Stimulated activated CD4-positive, alpha-beta T cell treated with anti-CD3 and anti-CD28 coated beads, Interleukin-12 subunit alpha, Interleukin-12 subunit beta, amount 100 ng/mL, for 24 hours (primary cell): ENCODE measurements around the gene OCSTAMP.

Source experiments
- DNase-seq, 2 experiments: peaks; one replicate each; pipeline ENCODE4 v3.0.0-alpha.2; 2020; ENCODE audit warnings: low read depth in 2 of 2

The OCSTAMP gene

DNA sequence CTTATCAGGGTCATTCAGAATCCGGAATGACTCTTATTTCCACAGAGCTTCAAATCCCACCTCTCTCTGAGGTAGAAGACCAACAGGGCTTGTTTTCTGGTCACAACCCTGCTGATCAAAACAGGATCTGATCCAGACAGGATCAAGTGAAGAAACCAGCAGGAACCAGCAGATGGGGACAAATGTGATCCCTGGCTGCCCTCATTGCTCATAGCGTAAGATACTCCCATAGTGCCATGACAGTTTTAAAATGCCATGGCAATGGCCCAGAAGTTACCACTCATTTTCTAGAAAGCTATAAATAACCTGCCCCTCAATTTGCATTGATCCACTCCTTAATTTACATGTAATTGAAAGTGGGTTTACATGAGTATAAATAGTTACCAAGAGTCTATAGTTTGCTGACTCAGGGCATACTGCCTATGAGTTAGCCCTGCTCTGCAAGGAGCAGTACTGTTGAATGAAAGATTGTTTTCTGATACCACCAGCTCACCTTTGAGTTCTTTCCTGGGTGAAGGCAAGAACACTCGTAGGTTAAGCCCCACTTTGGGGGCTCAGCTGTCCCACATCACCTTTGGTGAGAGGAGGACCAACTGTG lies 30.9 kb downstream of the OCSTAMP start:
- no peak for DNase-seq

DNA sequence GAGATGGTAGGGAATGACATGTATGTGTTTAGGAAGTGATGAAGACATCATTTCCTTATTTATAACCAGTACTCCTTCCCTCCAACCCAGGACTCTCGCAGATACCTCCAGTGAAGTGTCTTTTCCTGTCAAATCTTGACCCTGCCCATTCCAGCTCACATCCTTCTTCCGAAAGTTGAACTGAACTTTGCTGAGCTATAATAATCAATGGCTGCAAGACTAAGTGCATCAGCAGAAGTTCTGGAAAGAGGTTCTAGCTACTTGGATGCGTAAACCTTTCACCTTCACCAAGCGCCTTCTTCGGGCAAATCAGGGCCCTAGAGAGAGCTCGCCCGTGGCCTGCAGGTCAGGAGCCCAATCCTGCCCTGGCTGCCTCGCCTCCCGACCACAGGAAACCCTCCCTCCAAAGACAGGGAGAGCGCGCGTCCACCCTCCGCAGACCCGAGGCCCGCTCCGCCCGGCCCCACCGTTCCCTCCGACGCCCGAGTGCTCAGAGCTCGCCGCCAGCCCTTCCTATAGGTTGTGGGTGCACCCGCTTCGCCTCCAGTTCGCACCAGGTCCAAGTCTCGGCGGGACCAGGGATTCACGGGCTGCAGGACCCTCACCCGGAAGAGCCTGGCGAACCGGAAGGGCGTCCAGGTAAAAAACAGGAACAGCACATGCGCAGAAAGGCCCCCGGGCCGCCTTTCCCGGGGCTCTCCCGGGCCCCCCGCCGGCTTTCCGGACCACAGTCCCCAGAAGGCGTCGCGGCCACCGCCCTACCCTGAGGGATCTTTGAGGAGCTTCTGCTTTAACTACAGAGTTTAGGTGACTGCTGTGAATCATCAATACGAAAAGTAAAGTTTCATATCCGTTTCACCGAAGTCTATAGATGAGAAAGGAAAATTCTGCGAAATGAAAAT lies 37.3 kb downstream of the OCSTAMP start, which contains the start of gene ZNF334:
TSS of gene ZNF334 (minus strand) at position 617 of the 902 bp plus-strand sequence. CDS start 1,457 bp downstream, outside the sequence.
- peak; percentile 29 to 53 for DNase-seq

DNA sequence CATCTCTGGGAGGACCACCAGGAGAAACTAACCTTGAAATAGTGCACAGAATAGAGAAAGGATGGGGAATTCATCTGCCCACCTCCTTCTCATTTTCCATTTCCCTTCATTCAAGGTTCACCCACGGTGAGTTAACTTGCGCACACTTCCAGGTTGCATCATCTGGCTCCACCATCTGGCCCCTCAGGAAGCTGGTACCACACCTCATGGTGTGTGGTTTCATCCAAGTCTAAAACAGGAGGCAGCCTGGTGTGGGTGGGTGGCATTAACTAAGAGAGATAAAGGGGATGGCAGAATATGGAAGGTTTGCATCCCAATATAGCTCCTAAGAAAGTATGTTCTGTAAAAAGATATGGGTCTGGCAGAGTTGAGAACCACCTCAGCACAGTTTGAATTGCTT lies 40.9 kb downstream of the OCSTAMP start:
- no peak for DNase-seq

DNA sequence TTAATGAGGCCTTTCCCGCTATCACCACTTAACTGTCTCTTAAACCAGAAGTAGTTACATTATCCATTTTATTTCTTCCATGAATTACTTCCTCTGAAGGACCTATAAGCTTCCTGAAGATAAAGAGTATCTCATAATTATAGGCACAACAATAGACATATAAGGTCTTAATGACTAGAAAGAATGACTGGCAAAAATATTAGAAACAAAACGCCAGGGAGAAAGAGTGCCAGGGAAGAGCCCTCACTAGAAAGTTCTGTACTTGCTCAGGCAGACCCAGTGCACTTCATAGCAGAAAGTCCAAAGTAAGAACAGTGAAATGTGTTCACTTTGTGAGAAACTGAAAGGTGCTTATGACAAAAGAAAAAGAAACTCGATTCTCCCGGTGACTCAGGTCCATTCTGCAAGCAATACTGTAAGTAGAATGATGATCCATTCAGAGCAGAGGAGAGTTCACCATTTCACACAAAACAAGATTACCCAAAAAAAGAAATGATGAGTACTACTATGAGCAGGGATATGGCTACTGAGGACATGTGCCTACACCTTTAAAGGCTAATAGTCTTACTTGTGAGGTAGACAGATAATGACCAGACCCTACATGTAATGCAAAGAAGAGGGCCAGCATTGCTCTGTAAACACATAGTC lies 42.6 kb downstream of the OCSTAMP start:
- DNase-seq: no peak

DNA sequence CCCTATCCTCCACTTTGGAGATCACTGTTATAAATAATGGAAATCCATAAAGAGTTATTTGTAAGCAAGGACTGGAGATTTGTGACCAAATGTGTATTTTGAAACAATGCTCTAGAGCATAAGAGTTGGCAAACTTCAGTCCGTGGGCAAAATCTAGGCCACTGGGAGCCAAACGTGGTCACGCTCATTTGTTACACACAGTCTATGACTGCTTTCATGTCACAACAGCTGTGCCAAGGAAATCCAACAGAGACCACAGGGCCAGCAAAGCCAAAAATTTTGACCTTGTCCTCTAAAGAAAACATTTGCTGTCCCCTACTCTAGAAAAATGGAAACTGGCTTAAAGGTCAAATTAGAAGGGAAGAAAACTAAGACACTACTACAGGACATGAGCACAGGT lies 44.9 kb downstream of the OCSTAMP start:
- DNase-seq: no peak

DNA sequence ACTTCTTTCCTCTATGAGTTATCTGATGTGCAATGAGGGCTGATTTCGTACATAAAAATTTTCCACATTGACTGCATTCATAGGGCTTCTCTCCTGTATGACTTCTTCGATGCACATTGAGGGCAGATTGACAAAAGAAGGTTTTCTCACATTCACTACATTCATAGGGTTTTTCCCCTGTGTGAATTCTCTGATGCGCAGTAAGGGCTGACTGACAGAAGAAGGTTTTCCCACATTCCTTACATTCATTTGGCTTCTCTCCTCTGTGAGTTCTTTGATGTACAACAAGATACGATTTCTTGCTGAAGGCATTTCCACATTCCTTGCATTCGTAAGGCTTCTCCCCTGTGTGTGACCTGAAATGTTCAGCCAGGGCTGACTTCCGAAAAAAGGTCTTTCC lies 48.5 kb downstream of the OCSTAMP start:
- no peak for DNase-seq

DNA sequence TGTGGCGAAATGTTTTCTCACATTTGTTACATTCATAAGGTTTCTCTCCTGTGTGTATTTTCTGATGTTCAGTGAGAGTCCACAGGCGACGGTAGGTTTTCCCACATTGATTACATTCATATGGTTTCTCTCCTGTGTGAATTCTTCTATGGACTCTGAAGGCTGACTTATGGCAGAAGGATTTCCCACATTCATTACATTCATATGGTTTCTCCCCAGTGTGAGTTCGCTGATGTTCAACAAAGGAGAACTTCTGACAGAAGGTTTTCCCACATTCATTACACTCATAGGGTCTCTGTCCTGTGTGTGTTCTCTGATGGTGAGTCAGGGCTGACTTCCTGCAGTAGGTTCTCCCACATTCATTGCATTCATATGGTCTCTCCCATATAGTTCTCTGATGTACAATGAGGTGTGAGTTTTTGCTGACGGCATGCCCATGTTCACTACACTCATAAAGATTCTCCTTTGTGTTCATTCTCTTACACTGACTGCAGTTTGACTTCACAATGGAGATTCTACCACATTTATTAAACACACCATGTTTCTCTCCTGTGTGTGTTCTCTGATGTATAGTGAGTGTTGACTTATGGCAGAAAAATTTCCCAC lies 49.0 kb downstream of the OCSTAMP start:
- no peak for DNase-seq

DNA sequence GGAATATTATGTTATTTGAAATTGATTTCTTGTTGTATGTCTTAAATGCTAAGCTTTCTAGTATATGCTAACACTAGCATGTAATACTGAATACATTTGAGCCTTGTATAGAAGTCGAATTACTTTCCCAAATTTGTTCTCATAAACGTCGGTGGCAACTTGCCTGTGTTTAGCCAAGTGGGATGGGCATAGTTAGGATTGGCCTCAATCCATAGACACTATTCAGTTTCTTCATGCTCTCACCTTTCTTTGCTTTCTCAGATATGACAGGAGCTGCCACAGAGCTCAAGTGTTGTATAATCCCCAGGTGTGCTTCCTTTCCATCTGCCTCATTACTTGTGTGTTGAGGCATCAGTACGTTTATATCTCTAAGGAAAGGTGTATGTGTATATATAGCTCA lies 56.4 kb downstream of the OCSTAMP start:
- no peak for DNase-seq

DNA sequence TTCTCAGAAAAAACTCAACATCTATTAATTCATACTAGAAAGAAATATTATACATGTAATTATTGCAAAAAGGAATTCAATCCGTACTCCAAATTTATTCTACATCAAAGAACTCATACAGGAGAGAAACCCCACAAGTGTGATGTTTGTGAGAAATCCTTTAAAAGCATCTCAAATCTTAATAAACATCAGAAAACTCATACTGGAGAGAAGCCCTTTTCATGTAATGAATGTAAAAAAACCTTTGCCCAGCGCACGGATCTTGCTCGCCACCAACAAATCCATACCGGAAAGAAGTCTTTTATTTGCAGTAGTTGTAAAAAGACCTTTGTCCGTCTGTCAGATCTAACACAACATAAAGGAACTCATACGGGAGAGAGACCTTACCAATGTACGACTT lies 59.1 kb downstream of the OCSTAMP start:
- DNase-seq: no peak
